ENCODE measurements around the gene CDK5RAP3.

CDK5RAP3 gene

GRCh38 chr17:47993964-47994363, 23.1 kb downstream of the CDK5RAP3 start:
- Histone ChIP-seq H3K4me3 (ENCODE audit: low read depth in 1 of 2, low read length in 2 of 2) (no peak overlapping the region), H3K79me2 (ENCODE audit: insufficient read depth, low read length) (no peaks in the 10 kb centered on the region), H3K9ac (ENCODE audit: low read depth, low read length) (no peak overlapping the region), H3K4me1 (ENCODE audit: insufficient read depth, low read length) (no peaks in the 10 kb centered on the region), H3K4me2 (ENCODE audit: insufficient read depth, low read length) (no peak overlapping the region), H4K20me1 (ENCODE audit: insufficient read depth, low read length) (no peaks in the 10 kb centered on the region; the same call in 1 of the 2 replicates), H3K27me3 (ENCODE audit: insufficient read depth, low read length, poor library complexity) (peaks cover 13% of the 10 kb centered on the region), H3K9me3 (ENCODE audit: insufficient read depth, low read length, severe bottlenecking) (no peaks in the 10 kb centered on the region), H3K27ac (ENCODE audit: low read length) (no peak overlapping the region), H3K36me3 (ENCODE audit: insufficient read depth, low read length) (no peaks in the 10 kb centered on the region), H2AFZ (ENCODE audit: low read depth, low read length) (no peak overlapping the region)
- TF ChIP-seq, protein P1, sequence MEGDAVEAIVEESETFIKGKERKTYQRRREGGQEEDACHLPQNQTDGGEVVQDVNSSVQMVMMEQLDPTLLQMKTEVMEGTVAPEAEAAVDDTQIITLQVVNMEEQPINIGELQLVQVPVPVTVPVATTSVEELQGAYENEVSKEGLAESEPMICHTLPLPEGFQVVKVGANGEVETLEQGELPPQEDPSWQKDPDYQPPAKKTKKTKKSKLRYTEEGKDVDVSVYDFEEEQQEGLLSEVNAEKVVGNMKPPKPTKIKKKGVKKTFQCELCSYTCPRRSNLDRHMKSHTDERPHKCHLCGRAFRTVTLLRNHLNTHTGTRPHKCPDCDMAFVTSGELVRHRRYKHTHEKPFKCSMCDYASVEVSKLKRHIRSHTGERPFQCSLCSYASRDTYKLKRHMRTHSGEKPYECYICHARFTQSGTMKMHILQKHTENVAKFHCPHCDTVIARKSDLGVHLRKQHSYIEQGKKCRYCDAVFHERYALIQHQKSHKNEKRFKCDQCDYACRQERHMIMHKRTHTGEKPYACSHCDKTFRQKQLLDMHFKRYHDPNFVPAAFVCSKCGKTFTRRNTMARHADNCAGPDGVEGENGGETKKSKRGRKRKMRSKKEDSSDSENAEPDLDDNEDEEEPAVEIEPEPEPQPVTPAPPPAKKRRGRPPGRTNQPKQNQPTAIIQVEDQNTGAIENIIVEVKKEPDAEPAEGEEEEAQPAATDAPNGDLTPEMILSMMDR (IDR thresholded peaks at IDR 0.05; ENCODE audit: borderline replicate concordance, extremely low read depth, low read length, poor library complexity, severe bottlenecking), result no peak
- TF ChIP-seq EZH2 (IDR thresholded peaks at IDR 0.05; ENCODE audit: borderline replicate concordance, low read depth, low read length, severe bottlenecking), result no peak
- no peak for ATAC-seq (ENCODE audit: insufficient read depth, low read depth)
- DNase-seq, result no peak

DNA sequence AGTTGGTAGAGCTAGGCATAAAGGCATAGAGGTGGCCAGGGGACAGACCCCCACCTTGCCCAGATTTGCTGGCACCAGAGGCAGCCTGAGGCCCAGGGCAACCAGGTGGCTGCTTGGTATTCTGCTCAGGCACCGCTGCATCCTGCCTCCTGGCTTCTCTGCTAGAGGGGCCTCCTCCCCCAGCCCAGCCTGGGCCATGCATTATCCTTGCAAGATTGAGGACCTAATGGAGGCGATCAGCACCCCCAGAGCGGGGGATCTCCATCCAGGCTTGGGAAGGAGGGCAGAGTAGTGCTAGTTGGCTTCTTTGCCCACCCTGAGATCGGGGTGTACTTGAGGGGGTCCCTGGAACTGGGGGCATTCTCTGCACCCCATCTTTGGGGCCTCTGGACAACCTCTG, 23.8 kb downstream of the CDK5RAP3 start:
- Histone ChIP-seq H4K20me1 (ENCODE audit: insufficient read depth, low read length) (peaks cover 3% of the 10 kb centered on the region), H3K4me2 (ENCODE audit: insufficient read depth, low read length) (no peak overlapping the region), H3K27me3 (ENCODE audit: insufficient read depth, low read length, poor library complexity) (peaks cover 13% of the 10 kb centered on the region), H3K9me3 (ENCODE audit: insufficient read depth, low read length, severe bottlenecking) (no peaks in the 10 kb centered on the region), H3K79me2 (ENCODE audit: insufficient read depth, low read length) (no peaks in the 10 kb centered on the region), H3K27ac (ENCODE audit: low read length) (no peak overlapping the region), H2AFZ (ENCODE audit: low read depth, low read length) (no peak overlapping the region), H3K36me3 (ENCODE audit: insufficient read depth, low read length) (no peaks in the 10 kb centered on the region), H3K4me3 (ENCODE audit: low read depth in 1 of 2, low read length in 2 of 2) (no peak overlapping the region), H3K9ac (ENCODE audit: low read depth, low read length) (no peak overlapping the region), H3K4me1 (ENCODE audit: insufficient read depth, low read length) (no peaks in the 10 kb centered on the region)
- no peak for TF ChIP-seq EZH2 (IDR thresholded peaks at IDR 0.05; ENCODE audit: borderline replicate concordance, low read depth, low read length, severe bottlenecking)
- TF ChIP-seq, protein P1 (IDR thresholded peaks at IDR 0.05; ENCODE audit: borderline replicate concordance, extremely low read depth, low read length, poor library complexity, severe bottlenecking), result no peak
- DNase-seq (no peak), ATAC-seq (ENCODE audit: insufficient read depth, low read depth) (no peak)

DNA sequence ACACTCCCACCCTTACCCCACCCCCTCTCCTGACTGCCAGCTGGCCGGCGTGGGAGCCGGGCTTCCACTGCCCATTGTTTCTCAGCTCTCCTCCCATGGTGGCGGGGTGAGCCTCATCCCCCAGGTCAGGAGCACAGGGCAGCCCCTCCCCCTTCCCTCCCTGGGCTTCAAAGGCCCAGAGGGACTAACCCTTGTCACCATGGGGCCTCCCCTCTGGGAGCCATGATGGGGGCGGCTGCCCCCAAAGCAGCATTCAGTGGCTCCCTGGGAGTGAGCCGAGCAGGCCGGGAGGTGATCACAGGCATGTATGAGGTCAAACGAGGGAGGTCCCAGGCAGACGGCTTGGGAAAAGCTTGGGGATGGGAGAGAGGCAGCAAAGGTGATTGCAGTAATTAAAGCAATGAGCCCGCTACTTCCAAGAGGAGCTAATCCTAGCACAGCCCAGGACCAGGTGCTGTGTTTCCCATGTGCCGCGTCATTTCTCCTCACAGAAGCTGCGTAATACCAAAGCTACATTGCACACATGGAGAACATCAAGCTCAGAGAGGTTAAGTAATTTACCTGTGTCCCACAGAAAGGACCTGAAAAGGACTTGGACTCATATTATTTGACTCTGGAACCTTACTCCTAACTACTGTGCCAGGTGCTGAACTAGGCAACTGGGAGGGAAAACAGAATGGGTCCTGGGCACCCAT, 24.5 kb downstream of the CDK5RAP3 start:
- Histone ChIP-seq H3K79me2 (ENCODE audit: insufficient read depth, low read length) (no peaks in the 10 kb centered on the region), H3K36me3 (ENCODE audit: insufficient read depth, low read length) (no peaks in the 10 kb centered on the region), H3K9me3 (ENCODE audit: insufficient read depth, low read length, severe bottlenecking) (no peaks in the 10 kb centered on the region), H4K20me1 (ENCODE audit: insufficient read depth, low read length) (peaks cover 4% of the 10 kb centered on the region), H3K27me3 (ENCODE audit: insufficient read depth, low read length, poor library complexity) (peaks cover 13% of the 10 kb centered on the region), H3K4me2 (ENCODE audit: insufficient read depth, low read length) (no peak overlapping the region), H3K27ac (ENCODE audit: low read length) (no peak overlapping the region), H2AFZ (ENCODE audit: low read depth, low read length) (no peak overlapping the region), H3K4me1 (ENCODE audit: insufficient read depth, low read length) (no peaks in the 10 kb centered on the region), H3K9ac (ENCODE audit: low read depth, low read length) (no peak overlapping the region), H3K4me3 (ENCODE audit: low read depth in 1 of 2, low read length in 2 of 2) (no peak overlapping the region)
- TF ChIP-seq, protein P1 (IDR thresholded peaks at IDR 0.05; ENCODE audit: borderline replicate concordance, extremely low read depth, low read length, poor library complexity, severe bottlenecking), result no peak
- no peak for TF ChIP-seq EZH2 (IDR thresholded peaks at IDR 0.05; ENCODE audit: borderline replicate concordance, low read depth, low read length, severe bottlenecking)
- no peak for ATAC-seq (ENCODE audit: insufficient read depth, low read depth)
- DNase-seq, result no peak

Data from DND-41 (cell line).